H54 (cell line): ENCODE data around the gene MLLT10.

Source experiments
- DNase-seq: peaks from one replicate; pipeline ENCODE4 v3.0.0; 2011; ENCODE audit warnings: low spot score, mixed read lengths; ENCODE audit not compliant: insufficient read length
- FAIRE-seq: peaks from 3 replicates; lab custom pipeline; 2011; peaks lifted over from hg19 to GRCh38; lab: Jason Lieb, UNC
- POLR2A ChIP-seq: IDR thresholded peaks from 2 replicates; pipeline ENCODE4 v1.6.1; 2011; ENCODE audit warnings: low read depth, mild to moderate bottlenecking, low read length

The MLLT10 gene

DNA sequence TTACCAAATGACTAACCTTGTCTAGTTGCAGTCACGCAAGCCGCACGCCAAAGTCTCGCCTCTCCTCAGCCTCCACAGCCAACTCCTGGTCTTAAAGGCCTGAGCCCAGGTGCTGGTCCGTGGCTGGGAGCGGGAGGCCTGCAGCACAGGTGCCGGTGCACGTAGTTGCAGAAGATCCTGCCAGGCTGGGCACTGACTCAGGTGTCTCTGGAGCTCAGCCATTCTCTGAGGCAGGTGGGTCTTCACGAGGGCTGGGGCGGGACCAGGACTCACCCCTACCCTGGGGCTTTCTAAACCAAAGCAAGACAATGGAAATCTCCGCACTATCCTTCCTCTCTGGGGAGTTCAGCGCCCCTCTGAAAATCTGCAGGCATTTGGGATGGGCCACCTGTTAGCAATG is 216.4 kb downstream of the MLLT10 start:
- TF ChIP-seq POLR2A = no peak
- no peak for FAIRE-seq
- no peak for DNase-seq

DNA sequence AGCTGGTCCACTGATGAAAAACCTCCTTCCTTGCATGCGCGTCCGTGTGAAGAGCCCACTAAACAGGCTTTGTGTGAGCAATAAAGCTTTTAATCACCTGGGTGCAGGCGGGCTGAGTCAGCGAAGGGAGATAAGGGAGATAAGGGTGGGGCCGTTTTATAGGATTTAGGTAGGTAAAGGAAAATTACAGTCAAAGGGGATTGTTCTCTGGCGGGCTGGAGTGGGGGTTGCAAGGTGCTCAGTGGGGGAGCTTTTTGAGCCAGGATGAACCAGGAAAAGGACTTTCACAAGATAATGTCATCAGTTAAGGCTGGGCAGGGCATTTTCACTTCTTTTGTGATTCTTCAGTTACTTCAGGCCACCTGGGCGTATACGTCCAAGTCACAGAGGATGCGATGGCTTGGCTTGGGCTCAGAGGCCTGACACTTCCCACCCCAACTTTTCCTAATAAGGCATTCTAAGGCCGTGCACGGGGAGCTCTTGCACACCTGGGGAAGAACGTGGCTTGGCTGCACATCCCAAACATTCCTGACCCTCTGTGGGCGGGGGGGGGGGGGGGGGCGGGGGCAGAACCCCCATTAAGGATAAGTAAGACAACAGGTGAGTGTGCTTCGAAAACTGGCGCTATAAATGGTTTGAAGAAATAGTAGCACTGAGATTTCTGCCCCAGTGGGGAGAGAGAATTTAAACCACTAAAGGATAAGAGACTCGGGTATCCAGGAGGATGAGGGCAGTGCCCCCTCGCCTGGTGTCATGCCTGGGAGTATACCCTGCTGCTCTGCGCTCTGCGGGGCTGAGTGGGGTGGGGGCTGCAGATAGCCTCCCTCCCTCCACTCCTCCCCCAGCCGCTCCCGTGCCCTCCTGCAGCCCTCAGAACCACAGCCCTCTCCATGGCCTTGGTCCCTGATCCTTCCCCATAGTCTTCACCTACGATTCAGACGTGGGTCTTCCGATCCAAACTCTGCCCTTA is 217.6 kb downstream of the MLLT10 start:
- DNase-seq (no peak), FAIRE-seq (no peak)
- no peak for TF ChIP-seq POLR2A

DNA sequence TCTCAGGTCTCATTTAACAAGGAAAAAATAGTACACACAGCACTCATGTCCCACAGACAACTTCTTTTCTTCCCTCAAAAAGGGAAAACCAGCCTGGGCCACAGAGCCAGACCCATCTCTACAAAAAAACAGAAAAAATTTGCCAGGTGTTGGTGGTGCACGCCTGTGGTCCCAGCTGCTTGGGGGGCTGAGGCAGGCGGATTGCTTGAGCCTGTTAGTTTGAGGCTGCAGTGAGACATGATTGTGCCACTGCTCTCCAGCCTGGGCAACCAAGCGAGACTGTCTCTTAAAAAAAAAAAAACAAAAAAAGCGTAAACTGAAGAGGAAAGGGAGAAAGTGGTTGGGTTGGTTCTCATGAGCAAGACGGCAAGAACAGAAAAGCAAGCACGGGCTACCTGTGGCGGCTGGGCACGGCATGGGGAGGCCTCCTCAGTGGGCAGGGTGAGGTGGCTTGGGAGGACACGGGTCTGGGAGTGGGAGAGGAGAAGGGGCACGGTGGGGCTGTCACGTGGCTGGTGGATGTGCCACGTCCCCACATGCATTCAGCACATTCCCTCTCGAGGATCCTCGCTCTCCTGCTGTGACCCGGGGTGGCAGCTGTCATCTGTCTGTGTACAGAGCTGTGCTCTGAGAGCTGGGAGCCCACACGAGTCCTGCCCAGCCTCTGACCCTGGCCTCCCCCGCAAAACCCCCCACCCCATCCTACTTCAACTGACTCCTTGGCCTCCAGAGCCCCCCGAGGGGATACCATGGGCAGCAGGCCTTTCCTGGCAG is 219.7 kb downstream of the MLLT10 start:
- FAIRE-seq (no peak), DNase-seq (no peak)
- no peak for TF ChIP-seq POLR2A

DNA sequence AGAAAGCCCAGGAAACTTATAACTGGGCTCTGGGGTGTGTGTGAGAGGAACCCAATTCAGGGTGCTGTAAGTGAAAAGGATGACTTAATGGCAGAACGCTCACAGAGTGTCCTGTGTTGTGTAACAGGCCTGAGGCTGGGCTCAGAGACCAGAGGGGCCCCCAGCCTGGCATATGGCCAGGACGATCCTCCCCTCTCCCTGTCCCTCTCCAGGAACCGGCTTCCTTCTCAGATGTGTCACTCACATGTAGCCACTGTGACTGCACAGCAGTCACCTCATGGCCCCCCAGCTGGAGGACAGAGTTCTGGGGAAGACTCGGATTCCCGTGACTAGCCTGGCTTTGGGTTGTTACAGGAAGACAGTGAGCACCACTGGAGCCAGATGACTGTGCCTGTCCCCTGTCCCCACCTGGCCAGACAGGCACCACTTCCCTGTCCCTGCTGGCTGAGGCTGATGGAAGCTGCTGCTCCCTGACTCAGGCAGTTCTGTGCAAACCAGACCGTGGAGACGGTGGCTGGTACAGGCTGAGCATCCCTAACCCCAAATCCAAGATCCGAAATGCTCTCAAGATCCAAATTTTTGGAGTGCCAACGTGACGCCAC is 220.5 kb downstream of the MLLT10 start:
- no peak for FAIRE-seq
- no peak for TF ChIP-seq POLR2A
- no peak for DNase-seq

DNA sequence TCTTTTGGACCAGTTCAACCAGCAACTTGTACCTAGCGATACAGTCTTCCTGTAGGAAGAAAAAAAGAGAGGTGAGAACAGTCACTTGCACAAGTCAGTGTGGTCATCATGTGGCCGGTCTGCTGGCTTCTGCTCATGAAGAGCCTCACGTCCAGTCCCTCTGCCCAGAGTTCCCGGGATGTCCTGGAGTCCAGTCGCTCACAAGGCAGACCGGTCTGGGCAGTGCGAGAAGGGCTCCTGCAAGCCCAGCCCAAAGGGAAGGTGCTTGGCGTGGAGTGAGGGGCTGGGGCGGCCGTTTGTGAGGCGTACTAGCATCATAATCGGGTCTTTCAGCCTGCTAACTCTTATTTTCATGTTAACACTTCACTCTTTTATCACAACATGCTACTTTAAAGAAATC is 222.7 kb downstream of the MLLT10 start:
- DNase-seq = no peak
- TF ChIP-seq POLR2A = no peak
- FAIRE-seq = no peak

- TF ChIP-seq POLR2A = no peak
- DNase-seq (no peak), FAIRE-seq (no peak)
Observed at GRCh38 chr10:21757185-21757901, 223.3 kb downstream of the MLLT10 start.

DNA sequence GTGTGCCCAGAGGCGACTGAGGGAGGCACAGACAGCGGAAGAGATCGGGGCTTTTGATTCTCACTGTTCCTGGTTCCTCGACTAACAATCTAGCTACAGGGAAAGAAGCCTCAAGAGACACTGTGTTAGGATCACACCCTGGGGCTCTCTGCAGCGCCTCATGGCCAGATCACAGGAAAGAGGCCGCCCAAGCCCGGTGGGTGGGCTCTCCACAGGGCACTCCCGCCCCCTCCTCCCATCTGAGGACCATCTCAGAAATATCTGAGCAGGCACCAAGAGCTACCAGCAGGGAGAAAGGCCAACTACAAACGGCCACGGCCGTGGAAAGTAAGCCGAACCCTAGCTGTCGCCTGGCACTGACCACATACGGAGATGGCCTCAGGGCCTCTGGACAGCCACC is 224.2 kb downstream of the MLLT10 start:
- TF ChIP-seq POLR2A = no peak
- DNase-seq (no peak), FAIRE-seq (no peak)

- FAIRE-seq = no peak
Observed at GRCh38 chr10:21758696-21759095, 224.7 kb downstream of the MLLT10 start.

GRCh38 chr10:21759232-21759631 is 225.2 kb downstream of the MLLT10 start:
- TF ChIP-seq POLR2A = no peak
- DNase-seq (no peak), FAIRE-seq (no peak)

More at GRCh38 chr10:21758696-21759095, 224.7 kb downstream of the MLLT10 start:
- DNase-seq = no peak
- no peak for TF ChIP-seq POLR2A

- FAIRE-seq (no peak), DNase-seq (no peak)
- no peak for TF ChIP-seq POLR2A
Observed at GRCh38 chr10:21760332-21760731, 226.3 kb downstream of the MLLT10 start.

DNA sequence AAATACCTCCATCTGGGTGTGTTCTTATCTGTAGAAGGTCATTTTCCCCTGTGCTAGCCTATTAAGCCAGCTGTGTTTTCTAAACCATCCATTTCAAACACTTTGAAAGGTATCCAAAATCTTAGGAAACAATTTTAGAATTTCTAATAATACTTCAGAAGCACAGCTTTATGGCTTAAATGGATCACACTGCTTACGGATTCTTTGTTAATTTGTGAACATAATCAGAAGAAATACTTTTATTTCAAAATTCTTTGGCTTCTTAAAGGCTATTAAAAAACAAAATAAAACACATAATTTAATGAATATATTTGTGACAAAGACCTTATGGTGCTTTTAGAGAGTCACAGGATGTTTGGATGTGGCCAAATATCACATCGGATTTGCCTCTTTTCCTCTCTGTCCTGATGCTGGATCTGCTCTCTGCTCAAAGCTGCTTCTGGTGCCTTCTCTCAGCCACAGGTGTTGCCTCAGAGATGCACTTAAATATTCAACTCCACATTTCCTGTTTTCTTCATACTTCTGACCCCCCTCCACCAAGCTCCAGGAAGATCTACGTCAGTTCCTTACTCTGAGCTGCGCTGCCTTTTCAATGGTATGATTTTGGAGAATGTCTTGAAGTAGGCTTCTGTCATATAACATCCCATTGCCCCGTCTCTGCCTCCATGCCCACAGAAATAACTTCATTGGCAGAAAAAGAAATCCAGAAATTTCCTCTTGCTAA is 230.6 kb downstream of the MLLT10 start:
- TF ChIP-seq POLR2A = no peak
- DNase-seq (no peak), FAIRE-seq (no peak)

GRCh38 chr10:21769041-21769440 is 235.0 kb downstream of the MLLT10 start:
- DNase-seq (no peak), FAIRE-seq (no peak)
- no peak for TF ChIP-seq POLR2A

DNA sequence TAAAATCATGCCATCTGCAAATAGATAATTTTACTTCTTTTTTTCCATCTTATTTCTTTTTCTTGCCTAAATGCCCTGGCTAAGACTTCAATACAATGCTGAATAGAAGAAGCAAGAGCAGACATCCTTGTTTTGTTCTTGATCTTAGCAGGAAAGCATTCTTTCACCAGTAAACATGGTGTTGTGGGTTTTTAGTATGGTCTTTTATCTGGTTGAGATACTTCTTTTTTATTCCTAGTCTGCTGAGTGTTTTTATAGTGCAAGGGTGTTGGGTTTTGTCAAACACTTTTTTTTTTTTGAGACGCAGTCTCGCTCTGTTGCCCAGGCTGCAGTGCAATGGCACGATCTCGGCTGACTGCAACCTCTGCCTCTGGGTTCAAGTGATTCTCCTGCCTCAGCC is 237.2 kb downstream of the MLLT10 start:
- DNase-seq (no peak), FAIRE-seq (no peak)
- TF ChIP-seq POLR2A = no peak

DNA sequence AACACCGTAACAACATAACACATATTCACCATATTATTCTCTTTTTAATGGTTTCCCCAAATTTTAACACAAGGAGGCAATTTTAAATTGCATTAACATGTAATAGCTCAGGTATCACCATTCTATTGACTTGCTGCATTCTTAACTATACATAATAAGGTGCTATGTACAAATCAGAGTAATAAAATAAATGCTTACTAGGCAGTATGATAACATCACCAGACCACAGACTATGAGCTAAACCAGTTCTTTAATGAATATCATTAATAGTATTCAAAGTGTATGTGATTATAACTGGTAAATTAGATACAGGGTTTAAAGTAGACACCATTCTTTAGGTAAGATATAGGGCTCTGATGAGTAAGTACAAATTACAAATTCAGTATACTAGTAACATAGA is 242.9 kb downstream of the MLLT10 start:
- FAIRE-seq = no peak
- TF ChIP-seq POLR2A = no peak
- no peak for DNase-seq
